ENCODE results near the gene NCMAP.

Gene NCMAP

GRCh38 chr1:24566236-24566867 lies 10.5 kb downstream of the NCMAP start:
- no peak overlapping the region for H3K4me3 ChIP-seq (ENCODE audit: low read depth in 1 of 5, low read length in 5 of 5)
- H3K36me3 ChIP-seq (ENCODE audit: control insufficient read depth in 5 of 5, insufficient read depth in 5 of 5, low read length in 5 of 5): no peaks in the 10 kb centered on the region
- H3K27ac ChIP-seq (ENCODE audit: low read depth, low read length): no peak overlapping the region
- H3K27me3 ChIP-seq (ENCODE audit: control insufficient read depth in 5 of 5, insufficient read depth in 4 of 5, low read length in 5 of 5): peaks cover 0 to 4% (median 0%) of the 10 kb centered on the region in 5 donors
- H3K9me3 ChIP-seq (ENCODE audit: control insufficient read depth in 5 of 5, low read length in 5 of 5): no peaks in the 10 kb centered on the region
- H3K4me1 ChIP-seq (ENCODE audit: control insufficient read depth in 5 of 5, insufficient read depth in 5 of 5, low read length in 5 of 5): no peaks in the 10 kb centered on the region
- no peak overlapping the region for H3K9ac ChIP-seq (ENCODE audit: low read length in 5 of 5)

GRCh38 chr1:24567792-24568388 lies 12.0 kb downstream of the NCMAP start:
- H3K27ac ChIP-seq (ENCODE audit: low read depth, low read length): no peak overlapping the region
- no peaks in the 10 kb centered on the region for H3K4me1 ChIP-seq (ENCODE audit: control insufficient read depth in 5 of 5, insufficient read depth in 5 of 5, low read length in 5 of 5)

DNA sequence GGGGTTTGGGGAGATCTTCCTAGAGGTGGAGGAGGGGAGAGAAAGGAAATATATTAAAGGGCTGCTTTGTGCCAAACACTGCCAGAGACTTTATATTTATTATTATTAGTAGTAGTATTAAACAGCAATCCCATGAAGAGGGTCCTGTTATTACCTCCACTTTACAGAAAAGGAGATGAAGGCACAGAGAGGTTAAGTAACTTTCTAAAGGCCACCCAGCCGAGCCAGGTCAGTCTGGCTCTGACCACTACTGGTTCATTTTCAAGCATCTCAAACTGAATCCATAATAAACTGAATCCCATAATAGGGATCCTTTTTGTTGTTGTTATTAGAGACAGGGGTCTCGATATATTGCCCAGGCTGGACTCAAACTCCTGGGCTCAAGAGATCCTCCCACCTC lies 12.6 kb downstream of the NCMAP start:
- H3K27ac ChIP-seq (ENCODE audit: low read depth, low read length): no peak overlapping the region
- H3K27me3 ChIP-seq (ENCODE audit: control insufficient read depth in 5 of 5, insufficient read depth in 4 of 5, low read length in 5 of 5): peaks cover 0 to 9% (median 0%) of the 10 kb centered on the region in 5 donors
- H3K9me3 ChIP-seq (ENCODE audit: control insufficient read depth in 5 of 5, low read length in 5 of 5): no peaks in the 10 kb centered on the region
- H3K4me1 ChIP-seq (ENCODE audit: control insufficient read depth in 5 of 5, insufficient read depth in 5 of 5, low read length in 5 of 5): no peaks in the 10 kb centered on the region
- no peaks in the 10 kb centered on the region for H3K36me3 ChIP-seq (ENCODE audit: control insufficient read depth in 5 of 5, insufficient read depth in 5 of 5, low read length in 5 of 5)
- no peak overlapping the region for H3K9ac ChIP-seq (ENCODE audit: low read length in 5 of 5)
- no peak overlapping the region for H3K4me3 ChIP-seq (ENCODE audit: low read depth in 1 of 5, low read length in 5 of 5)

More at GRCh38 chr1:24567792-24568388, 12.0 kb downstream of the NCMAP start:
- Histone ChIP-seq H3K9ac (ENCODE audit: low read length in 5 of 5) (no peak overlapping the region), H3K36me3 (ENCODE audit: control insufficient read depth in 5 of 5, insufficient read depth in 5 of 5, low read length in 5 of 5) (no peaks in the 10 kb centered on the region), H3K9me3 (ENCODE audit: control insufficient read depth in 5 of 5, low read length in 5 of 5) (no peaks in the 10 kb centered on the region), H3K4me3 (ENCODE audit: low read depth in 1 of 5, low read length in 5 of 5) (no peak overlapping the region), H3K27me3 (ENCODE audit: control insufficient read depth in 5 of 5, insufficient read depth in 4 of 5, low read length in 5 of 5) (peaks cover 0 to 8% (median 0%) of the 10 kb centered on the region in 5 donors)

DNA sequence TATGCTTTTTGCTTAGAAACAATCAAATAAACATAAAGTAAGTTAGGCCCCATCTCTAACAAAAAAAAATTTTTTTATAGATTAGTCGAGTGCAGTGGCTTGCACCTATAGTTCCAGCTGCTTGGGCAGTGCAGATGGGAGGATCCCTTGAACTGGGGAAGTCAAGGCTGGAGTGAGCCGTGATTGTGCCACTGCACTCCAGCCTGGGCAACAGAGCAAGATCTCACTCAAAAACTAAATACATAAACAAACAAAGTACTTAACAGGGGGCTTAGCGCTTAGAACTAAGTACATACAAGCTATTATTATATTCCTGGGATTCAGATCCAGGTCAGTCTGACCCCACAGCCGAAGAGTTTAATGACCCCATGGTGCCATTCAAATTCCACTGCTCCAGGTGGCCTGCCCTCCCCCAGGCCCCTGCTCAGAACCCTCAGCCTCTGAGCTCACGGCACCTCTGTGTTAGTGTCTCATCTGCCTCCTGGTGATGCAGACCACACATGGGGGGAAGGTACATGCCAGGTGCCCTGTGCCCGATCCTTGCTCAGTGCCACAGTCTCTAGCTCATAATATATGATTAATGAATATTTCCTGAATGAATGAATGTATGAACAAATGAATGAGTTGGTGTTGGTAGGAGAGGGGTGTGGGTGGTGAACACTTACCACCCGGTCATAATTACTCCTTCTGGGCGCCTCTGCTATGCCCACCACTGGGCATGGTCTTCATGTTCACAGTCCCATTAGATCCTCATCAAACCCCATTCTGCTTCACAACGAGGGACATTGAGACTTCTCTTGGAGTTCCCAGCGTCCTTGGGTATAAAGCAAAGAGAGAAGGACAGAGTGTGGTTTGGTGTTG lies 14.6 kb downstream of the NCMAP start:
- Histone ChIP-seq H3K4me1 (ENCODE audit: control insufficient read depth in 5 of 5, insufficient read depth in 5 of 5, low read length in 5 of 5) (no peaks in the 10 kb centered on the region), H3K9me3 (ENCODE audit: control insufficient read depth in 5 of 5, low read length in 5 of 5) (no peaks in the 10 kb centered on the region), H3K4me3 (ENCODE audit: low read depth in 1 of 5, low read length in 5 of 5) (no peak overlapping the region), H3K27me3 (ENCODE audit: control insufficient read depth in 5 of 5, insufficient read depth in 4 of 5, low read length in 5 of 5) (peaks cover 0 to 9% (median 3%) of the 10 kb centered on the region in 5 donors), H3K9ac (ENCODE audit: low read length in 5 of 5) (no peak overlapping the region), H3K27ac (ENCODE audit: low read depth, low read length) (no peak overlapping the region), H3K36me3 (ENCODE audit: control insufficient read depth in 5 of 5, insufficient read depth in 5 of 5, low read length in 5 of 5) (no peaks in the 10 kb centered on the region)

DNA sequence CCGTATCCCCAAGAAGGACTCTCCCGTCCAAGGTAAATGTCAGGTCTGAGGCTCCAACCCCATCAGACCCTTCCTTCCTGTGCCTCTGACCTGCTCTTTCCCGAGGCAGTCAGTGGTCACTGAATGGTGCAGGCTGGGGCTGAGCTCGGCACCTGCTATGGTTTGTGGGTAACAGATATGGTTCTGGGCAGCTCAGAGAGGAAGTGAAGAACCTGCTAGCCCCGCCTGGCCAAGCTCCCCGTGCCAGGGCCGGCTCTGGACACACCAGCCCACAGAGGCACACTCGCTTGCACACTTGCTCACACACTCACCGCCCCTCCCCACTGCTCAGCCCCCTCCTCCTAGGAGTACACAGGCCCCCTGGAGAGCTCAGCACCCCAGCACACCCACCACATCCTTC lies 16.4 kb downstream of the NCMAP start:
- Histone ChIP-seq H3K9ac (ENCODE audit: low read length in 5 of 5) (no peak overlapping the region), H3K36me3 (ENCODE audit: control insufficient read depth in 5 of 5, insufficient read depth in 5 of 5, low read length in 5 of 5) (no peaks in the 10 kb centered on the region), H3K9me3 (ENCODE audit: control insufficient read depth in 5 of 5, low read length in 5 of 5) (no peaks in the 10 kb centered on the region), H3K4me3 (ENCODE audit: low read depth in 1 of 5, low read length in 5 of 5) (no peak overlapping the region), H3K27me3 (ENCODE audit: control insufficient read depth in 5 of 5, insufficient read depth in 4 of 5, low read length in 5 of 5) (peaks cover 0 to 9% (median 3%) of the 10 kb centered on the region in 5 donors), H3K4me1 (ENCODE audit: control insufficient read depth in 5 of 5, insufficient read depth in 5 of 5, low read length in 5 of 5) (no peaks in the 10 kb centered on the region), H3K27ac (ENCODE audit: low read depth, low read length) (no peak overlapping the region)

DNA sequence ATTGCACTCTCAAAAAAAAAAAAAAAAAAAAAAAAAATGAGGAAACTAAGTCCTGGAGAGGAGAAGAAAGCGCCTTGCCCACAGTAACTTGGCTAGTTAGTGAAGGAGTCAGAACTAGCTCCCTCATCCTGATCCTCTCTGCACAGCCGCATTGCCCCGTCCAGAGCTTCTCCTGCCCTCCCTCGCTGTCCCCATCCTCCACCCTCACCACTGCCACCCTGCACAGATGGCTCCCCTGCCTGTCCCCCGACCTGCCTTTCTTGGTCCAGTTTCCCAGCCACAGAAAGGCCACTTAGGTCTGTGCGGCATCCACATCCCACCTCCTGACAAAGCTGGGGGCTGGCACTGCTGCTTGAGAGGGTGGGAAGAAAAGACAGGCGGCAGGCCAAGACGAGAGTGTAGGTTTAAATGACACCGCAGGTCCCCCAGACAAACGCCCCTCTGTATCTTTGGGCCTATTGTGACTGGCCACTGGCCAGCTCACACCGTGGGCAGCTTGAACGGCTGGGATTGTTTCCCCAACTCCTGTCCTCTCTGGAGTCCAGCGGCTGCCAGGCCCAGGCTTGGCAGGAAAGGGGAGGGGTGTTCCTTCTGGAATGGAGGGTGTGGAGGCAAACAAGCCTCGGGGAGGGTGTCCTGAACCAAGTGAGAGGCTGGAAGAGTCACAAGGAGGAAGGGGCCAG lies 20.2 kb downstream of the NCMAP start:
- H3K9me3 ChIP-seq (ENCODE audit: control insufficient read depth in 5 of 5, low read length in 5 of 5): no peaks in the 10 kb centered on the region
- no peak overlapping the region for H3K4me3 ChIP-seq (ENCODE audit: low read depth in 1 of 5, low read length in 5 of 5)
- no peaks in the 10 kb centered on the region for H3K36me3 ChIP-seq (ENCODE audit: control insufficient read depth in 5 of 5, insufficient read depth in 5 of 5, low read length in 5 of 5)
- no peak overlapping the region for H3K9ac ChIP-seq (ENCODE audit: low read length in 5 of 5)
- H3K27me3 ChIP-seq (ENCODE audit: control insufficient read depth in 5 of 5, insufficient read depth in 4 of 5, low read length in 5 of 5): peaks cover 0 to 9% (median 3%) of the 10 kb centered on the region in 5 donors
- H3K4me1 ChIP-seq (ENCODE audit: control insufficient read depth in 5 of 5, insufficient read depth in 5 of 5, low read length in 5 of 5): no peaks in the 10 kb centered on the region
- no peak overlapping the region for H3K27ac ChIP-seq (ENCODE audit: low read depth, low read length)

DNA sequence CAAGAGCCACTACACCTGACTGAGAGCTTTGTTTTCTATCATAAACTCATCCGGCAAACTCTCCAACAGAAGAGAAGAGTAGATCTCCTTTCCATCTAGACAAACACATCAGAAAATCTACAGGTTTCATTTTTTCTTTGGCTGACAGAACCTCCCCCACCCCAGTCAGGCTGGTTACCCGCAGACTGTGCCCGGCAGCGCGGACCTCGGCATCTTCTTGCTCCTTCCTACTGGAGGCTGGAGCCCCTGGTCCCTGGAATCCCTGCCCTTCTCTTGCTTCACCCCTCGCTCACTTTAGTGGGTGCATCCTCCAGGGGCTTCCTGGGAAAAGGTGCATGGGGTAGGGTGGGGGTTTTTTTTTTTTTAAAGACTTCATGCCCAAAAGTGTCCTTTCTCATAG lies 23.0 kb downstream of the NCMAP start:
- Histone ChIP-seq H3K4me1 (ENCODE audit: control insufficient read depth in 5 of 5, insufficient read depth in 5 of 5, low read length in 5 of 5) (no peaks in the 10 kb centered on the region), H3K9me3 (ENCODE audit: control insufficient read depth in 5 of 5, low read length in 5 of 5) (no peaks in the 10 kb centered on the region), H3K27ac (ENCODE audit: low read depth, low read length) (no peak overlapping the region), H3K36me3 (ENCODE audit: control insufficient read depth in 5 of 5, insufficient read depth in 5 of 5, low read length in 5 of 5) (no peaks in the 10 kb centered on the region), H3K27me3 (ENCODE audit: control insufficient read depth in 5 of 5, insufficient read depth in 4 of 5, low read length in 5 of 5) (peaks cover 0 to 9% (median 2%) of the 10 kb centered on the region in 5 donors), H3K9ac (ENCODE audit: low read length in 5 of 5) (no peak overlapping the region), H3K4me3 (ENCODE audit: low read depth in 1 of 5, low read length in 5 of 5) (no peak overlapping the region)

DNA sequence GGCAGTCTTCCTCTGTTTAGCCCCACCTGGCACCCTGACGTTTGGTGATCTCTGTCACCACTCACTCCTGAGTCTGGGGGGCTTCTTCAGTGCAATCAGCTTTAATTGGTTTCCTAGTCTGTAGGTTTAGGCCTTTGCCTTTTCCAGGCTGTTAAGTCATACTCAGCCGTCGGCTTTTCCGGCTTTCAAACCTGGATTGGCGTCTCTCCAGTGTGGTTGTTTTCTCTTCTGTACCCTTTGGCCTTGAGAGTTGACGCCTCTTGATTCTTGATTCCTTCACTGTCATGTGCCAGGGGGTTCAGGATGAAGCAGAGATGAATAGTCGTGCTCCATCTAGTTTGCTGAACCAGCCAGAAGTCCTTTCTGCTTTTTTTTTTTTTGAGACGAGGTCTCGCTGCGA lies 24.9 kb downstream of the NCMAP start:
- Histone ChIP-seq H3K4me3 (ENCODE audit: low read depth in 1 of 5, low read length in 5 of 5) (no peak overlapping the region), H3K27ac (ENCODE audit: low read depth, low read length) (no peak overlapping the region), H3K9ac (ENCODE audit: low read length in 5 of 5) (no peak overlapping the region), H3K27me3 (ENCODE audit: control insufficient read depth in 5 of 5, insufficient read depth in 4 of 5, low read length in 5 of 5) (peaks cover 4 to 14% (median 11%) of the 10 kb centered on the region in 5 donors), H3K36me3 (ENCODE audit: control insufficient read depth in 5 of 5, insufficient read depth in 5 of 5, low read length in 5 of 5) (no peaks in the 10 kb centered on the region), H3K4me1 (ENCODE audit: control insufficient read depth in 5 of 5, insufficient read depth in 5 of 5, low read length in 5 of 5) (no peaks in the 10 kb centered on the region), H3K9me3 (ENCODE audit: control insufficient read depth in 5 of 5, low read length in 5 of 5) (no peaks in the 10 kb centered on the region)

DNA sequence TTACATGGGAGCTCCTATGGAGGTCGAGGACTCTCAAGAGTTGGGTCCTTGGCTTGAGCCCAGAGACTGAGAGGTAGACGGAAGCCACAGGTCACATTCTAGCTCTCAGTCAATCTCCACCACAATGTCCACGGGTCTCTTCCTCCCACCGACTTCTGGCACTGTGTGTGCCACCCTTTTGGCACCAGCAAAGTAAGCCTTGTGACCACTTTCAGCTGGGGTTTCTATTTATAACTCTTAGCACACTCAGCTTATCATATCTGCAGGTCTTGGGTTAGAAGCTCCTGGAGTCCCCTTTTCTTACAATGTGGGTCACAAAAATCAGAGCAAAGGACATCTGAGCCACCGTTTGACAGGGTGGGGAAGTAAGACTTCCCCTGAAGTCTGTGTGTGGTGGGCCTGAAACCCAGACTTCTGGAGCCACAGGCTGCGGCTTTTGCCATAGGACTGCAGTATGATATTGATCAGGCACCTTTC lies 28.3 kb downstream of the NCMAP start:
- no peak overlapping the region for H3K9ac ChIP-seq (ENCODE audit: low read length in 5 of 5)
- no peaks in the 10 kb centered on the region for H3K4me1 ChIP-seq (ENCODE audit: control insufficient read depth in 5 of 5, insufficient read depth in 5 of 5, low read length in 5 of 5)
- no peaks in the 10 kb centered on the region for H3K36me3 ChIP-seq (ENCODE audit: control insufficient read depth in 5 of 5, insufficient read depth in 5 of 5, low read length in 5 of 5)
- H3K9me3 ChIP-seq (ENCODE audit: control insufficient read depth in 5 of 5, low read length in 5 of 5): no peaks in the 10 kb centered on the region
- H3K27ac ChIP-seq (ENCODE audit: low read depth, low read length): no peak overlapping the region
- no peak overlapping the region for H3K4me3 ChIP-seq (ENCODE audit: low read depth in 1 of 5, low read length in 5 of 5)
- peaks cover 7 to 16% (median 11%) of the 10 kb centered on the region in 5 donors for H3K27me3 ChIP-seq (ENCODE audit: control insufficient read depth in 5 of 5, insufficient read depth in 4 of 5, low read length in 5 of 5)

Data from subcutaneous abdominal adipose tissue (tissue), 5 donors.